GM21786 (cell line): ENCODE results near the gene NPRL2.
A peak's percentile ranks its signal among the peaks of the same experiment; 100 is the strongest.

Experiments
- ATAC-seq: cut with Tn5 transposase; IDR thresholded peaks from one replicate; pipeline ENCODE4 v1.9.1; 2021; ENCODE audit not compliant: unreplicated experiment

NPRL2 gene

GRCh38 chr3:50373146-50374051, 22.8 kb upstream of the NPRL2 start:
- ATAC-seq = no peak

GRCh38 chr3:50372349-50372748, 21.8 kb upstream of the NPRL2 start:
- ATAC-seq = no peak

GRCh38 chr3:50371133-50371685, 20.6 kb upstream of the NPRL2 start:
- no peak for ATAC-seq

GRCh38 chr3:50370594-50370993, 20.0 kb upstream of the NPRL2 start:
- ATAC-seq = no peak

GRCh38 chr3:50369012-50369670, 18.6 kb upstream of the NPRL2 start:
- ATAC-seq = no peak

GRCh38 chr3:50365842-50366220, 15.3 kb upstream of the NPRL2 start:
- ATAC-seq = no peak

- peak; percentile 87 for ATAC-seq
Observed at GRCh38 chr3:50365080-50365841, 14.7 kb upstream of the NPRL2 start.

GRCh38 chr3:50364573-50365079, 14.1 kb upstream of the NPRL2 start:
- ATAC-seq = no peak

GRCh38 chr3:50359760-50360110, 9.2 kb upstream of the NPRL2 start:
- no peak for ATAC-seq

- ATAC-seq = peak; percentile 99
Observed at GRCh38 chr3:50358911-50359759, 8.6 kb upstream of the NPRL2 start, which contains the start of gene TMEM115. Gene TMEM115, minus strand, starts transcription at chr3:50359521. Its CDS starts 458 bp downstream, at chr3:50359063.

- ATAC-seq = no peak
Observed at GRCh38 chr3:50358355-50358910, 7.9 kb upstream of the NPRL2 start.

- no peak for ATAC-seq
Observed at GRCh38 chr3:50357481-50357880, 6.9 kb upstream of the NPRL2 start.

GRCh38 chr3:50356553-50356952, 6.0 kb upstream of the NPRL2 start:
- no peak for ATAC-seq

GRCh38 chr3:50355829-50356552, 5.4 kb upstream of the NPRL2 start:
- no peak for ATAC-seq

- ATAC-seq = no peak
Observed at GRCh38 chr3:50354850-50355249, 4.3 kb upstream of the NPRL2 start.

- ATAC-seq = no peak
Observed at GRCh38 chr3:50354186-50354764, 3.7 kb upstream of the NPRL2 start.

GRCh38 chr3:50353245-50354004, 2.9 kb upstream of the NPRL2 start:
- ATAC-seq = no peak

- ATAC-seq = no peak
Observed at GRCh38 chr3:50352781-50353180, 2.2 kb upstream of the NPRL2 start.
